Activated CD4-positive, CD25-positive, alpha-beta regulatory T cell (primary cell): Measurements from ENCODE around the gene PBRM1.
"Not testable (repeated sequence)": the region's sequence is repeated elsewhere in the genome, so short reads cannot be mapped to it uniquely, and the experiment has no call there.

Experiments
- DNase-seq, 4 experiments: peaks; one replicate each; lab custom pipeline; 2025; lab: John Stamatoyannopoulos, UW

The PBRM1 gene

GRCh38 chr3:52536369-52537164 lies 149.1 kb downstream of the PBRM1 start, which contains the start of gene UQCC5:
Gene UQCC5 (plus strand): TSS chr3:52536605. CDS start chr3:52536756, 151 bp downstream.
- DNase-seq = peak; percentile 93 to 99 (median 96)

GRCh38 chr3:52536112-52536368 lies 149.7 kb downstream of the PBRM1 start:
- DNase-seq = no peak

GRCh38 chr3:52535411-52536111 lies 150.2 kb downstream of the PBRM1 start:
- no peak for DNase-seq

GRCh38 chr3:52534281-52535183 lies 151.2 kb downstream of the PBRM1 start:
- DNase-seq = no peak

- peak in 3 of 4 experiments; percentile 23 to 48 (median 30) for DNase-seq
Observed at GRCh38 chr3:52533623-52534280, 152.0 kb downstream of the PBRM1 start, which contains the start of gene NT5DC2. Gene NT5DC2 (minus strand): TSS chr3:52533857. CDS start chr3:52533737, 120 bp downstream.

- no peak for DNase-seq
Observed at GRCh38 chr3:52532838-52533622, 152.7 kb downstream of the PBRM1 start.

- DNase-seq = no peak
Observed at GRCh38 chr3:52532517-52532837, 153.2 kb downstream of the PBRM1 start.

GRCh38 chr3:52531860-52532516 lies 153.7 kb downstream of the PBRM1 start:
- no peak for DNase-seq

- no peak for DNase-seq
Observed at GRCh38 chr3:52530918-52531826, 154.5 kb downstream of the PBRM1 start.

- DNase-seq = no peak
Observed at GRCh38 chr3:52529376-52530333, 156.1 kb downstream of the PBRM1 start.

- DNase-seq = no peak
Observed at GRCh38 chr3:52528586-52529375, 156.9 kb downstream of the PBRM1 start.

- no peak for DNase-seq
Observed at GRCh38 chr3:52527732-52528585, 157.8 kb downstream of the PBRM1 start.

GRCh38 chr3:52527039-52527731 lies 158.5 kb downstream of the PBRM1 start:
- no peak for DNase-seq

GRCh38 chr3:52526671-52527038 lies 159.1 kb downstream of the PBRM1 start:
- DNase-seq = not testable (repeated sequence)

- no peak for DNase-seq
Observed at GRCh38 chr3:52525680-52526561, 159.8 kb downstream of the PBRM1 start.
